GM12875 (cell line): ENCODE results near the gene ZBTB46.

Experiments
- H3K4me3 ChIP-seq: one replicate; pipeline ENCODE4 v1.5.1; 2011; ENCODE audit warnings: low read depth, low read length, control low read depth
- TF ChIP-seq, protein P1 (sequence below): IDR thresholded peaks from 2 replicates; pipeline ENCODE4 v1.5.1; 2011; ENCODE audit warnings: low read depth, mild to moderate bottlenecking, control low read depth, inconsistent platforms, low read length, moderate library complexity, borderline replicate concordance; ENCODE audit not compliant: insufficient read depth

Gene ZBTB46

DNA sequence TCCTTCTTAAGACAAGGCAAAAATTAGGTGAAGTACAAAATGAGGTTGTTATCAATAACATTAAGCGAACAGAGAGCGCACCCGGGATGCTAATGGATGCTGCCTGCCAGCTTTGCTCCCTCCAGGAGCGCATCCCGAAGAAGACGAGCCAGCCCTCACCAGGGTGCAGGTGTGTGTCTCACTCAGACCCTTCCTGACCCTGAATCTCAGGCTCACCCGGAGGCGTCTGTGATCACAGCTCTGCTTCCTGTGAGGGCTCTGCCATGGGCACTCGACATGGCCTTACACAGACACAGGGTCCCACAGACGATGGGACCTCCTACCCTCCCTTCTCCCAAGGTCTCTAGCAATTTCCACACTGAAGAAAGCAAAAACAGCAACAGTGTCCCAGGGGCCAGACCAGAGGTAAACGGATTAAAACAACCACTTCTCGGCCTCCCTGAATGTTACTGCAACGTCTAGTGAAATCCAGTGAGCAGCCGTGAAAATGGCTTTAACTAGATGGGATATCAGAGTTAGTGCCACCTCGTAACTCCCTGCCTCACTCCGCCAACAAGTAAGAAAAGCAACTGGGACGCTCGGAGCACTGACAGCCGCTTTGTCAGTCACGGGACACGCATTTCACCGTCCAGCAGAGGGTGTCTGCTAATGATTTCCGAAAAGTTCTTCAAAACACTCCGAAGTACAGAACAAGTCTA lies 11.7 kb downstream of the ZBTB46 start:
- H3K4me3 ChIP-seq, result no peak overlapping the region

DNA sequence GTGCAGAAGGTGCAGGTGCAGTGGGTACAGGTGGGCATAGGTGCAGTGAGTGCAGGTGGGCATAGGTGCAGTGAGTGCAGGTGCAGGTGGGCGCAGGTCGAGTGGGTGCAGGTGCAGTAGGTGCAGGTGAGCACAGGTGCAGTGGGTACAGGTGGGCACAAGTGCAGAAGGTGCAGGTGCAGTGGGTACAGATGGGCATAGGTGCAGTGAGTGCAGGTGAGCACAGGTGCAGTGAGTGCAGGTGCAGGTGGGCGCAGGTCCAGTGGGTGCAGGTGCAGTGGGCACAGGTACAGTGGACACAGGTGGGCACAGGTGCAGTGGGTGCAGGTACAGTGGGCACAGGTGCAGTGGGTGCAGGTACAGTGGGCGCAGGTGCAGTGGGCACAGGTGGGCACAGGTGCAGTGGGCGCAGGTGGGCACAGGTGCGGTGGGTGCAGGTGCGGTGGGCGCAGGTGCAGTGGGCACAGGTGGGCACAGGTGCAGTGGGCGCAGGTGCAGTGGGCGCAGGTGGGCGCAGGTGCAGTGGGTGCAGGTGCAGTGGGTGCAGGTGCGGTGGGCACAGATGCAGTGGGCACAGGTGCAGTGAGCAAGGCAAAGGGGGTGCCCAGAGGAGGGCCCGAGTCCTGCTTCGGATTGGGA lies 15.3 kb downstream of the ZBTB46 start:
- TF ChIP-seq, protein P1, sequence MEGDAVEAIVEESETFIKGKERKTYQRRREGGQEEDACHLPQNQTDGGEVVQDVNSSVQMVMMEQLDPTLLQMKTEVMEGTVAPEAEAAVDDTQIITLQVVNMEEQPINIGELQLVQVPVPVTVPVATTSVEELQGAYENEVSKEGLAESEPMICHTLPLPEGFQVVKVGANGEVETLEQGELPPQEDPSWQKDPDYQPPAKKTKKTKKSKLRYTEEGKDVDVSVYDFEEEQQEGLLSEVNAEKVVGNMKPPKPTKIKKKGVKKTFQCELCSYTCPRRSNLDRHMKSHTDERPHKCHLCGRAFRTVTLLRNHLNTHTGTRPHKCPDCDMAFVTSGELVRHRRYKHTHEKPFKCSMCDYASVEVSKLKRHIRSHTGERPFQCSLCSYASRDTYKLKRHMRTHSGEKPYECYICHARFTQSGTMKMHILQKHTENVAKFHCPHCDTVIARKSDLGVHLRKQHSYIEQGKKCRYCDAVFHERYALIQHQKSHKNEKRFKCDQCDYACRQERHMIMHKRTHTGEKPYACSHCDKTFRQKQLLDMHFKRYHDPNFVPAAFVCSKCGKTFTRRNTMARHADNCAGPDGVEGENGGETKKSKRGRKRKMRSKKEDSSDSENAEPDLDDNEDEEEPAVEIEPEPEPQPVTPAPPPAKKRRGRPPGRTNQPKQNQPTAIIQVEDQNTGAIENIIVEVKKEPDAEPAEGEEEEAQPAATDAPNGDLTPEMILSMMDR, result no peak
- no peak overlapping the region for H3K4me3 ChIP-seq

More for the DNA sequence above, 11.7 kb downstream of the ZBTB46 start:
- TF ChIP-seq, protein P1, result no peak

- H3K4me3 ChIP-seq, result no peak overlapping the region
- TF ChIP-seq, protein P1, result no peak
Observed at GRCh38 chr20:63814891-63815614, 16.0 kb downstream of the ZBTB46 start.

- H3K4me3 ChIP-seq, result no peak overlapping the region
- TF ChIP-seq, protein P1, result no peak
Observed at GRCh38 chr20:63811491-63811875, 19.6 kb downstream of the ZBTB46 start.

DNA sequence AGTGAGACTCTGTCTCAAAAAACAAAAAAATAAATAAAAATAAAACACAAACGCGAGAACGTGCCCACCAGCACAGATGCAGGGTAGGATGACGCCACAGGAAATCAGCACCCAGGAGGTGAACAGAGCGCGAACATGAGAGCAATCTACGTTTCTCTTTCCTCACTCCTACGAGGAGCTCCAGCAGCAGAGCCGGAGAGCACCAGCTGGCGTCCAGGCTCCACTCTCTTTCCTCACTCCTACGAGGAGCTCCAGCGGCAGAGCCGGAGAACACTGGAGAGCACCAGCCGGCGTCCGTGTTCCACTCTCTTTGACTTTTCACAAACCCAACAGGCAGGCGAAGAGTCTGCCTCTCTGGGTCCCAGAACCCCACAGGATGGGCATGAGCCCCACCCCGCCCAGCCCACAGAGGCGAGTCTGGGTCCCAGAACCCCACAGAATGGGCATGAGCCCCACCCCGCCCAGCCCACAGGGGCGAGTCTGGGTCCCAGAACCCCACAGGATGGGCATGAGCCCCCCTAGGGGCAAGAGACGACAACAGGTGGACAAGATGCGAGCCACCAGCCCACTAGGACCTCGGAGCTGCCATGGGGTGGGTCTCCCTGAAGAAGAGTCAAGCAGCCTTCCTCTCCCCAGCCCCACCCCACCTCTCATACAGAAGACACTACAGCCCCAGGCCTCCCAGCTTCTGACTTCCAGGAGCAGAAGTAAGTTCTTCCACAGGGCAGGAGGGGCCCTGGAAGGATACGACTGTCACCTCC lies 20.2 kb downstream of the ZBTB46 start:
- TF ChIP-seq, protein P1, result no peak
- H3K4me3 ChIP-seq, result no peak overlapping the region

- TF ChIP-seq, protein P1, result no peak
- no peak overlapping the region for H3K4me3 ChIP-seq
Observed at GRCh38 chr20:63809856-63810255, 21.2 kb downstream of the ZBTB46 start.
